Measurements from ENCODE around the gene MAP1S.

GRCh38 chr19:17762505-17763229 is 43.4 kb downstream of the MAP1S start:
- TF ChIP-seq CEBPB (IDR thresholded peaks at IDR 0.05; ENCODE audit: low read depth, low read length) (no peak), NANOG (IDR thresholded peaks at IDR 0.05; ENCODE audit: insufficient read depth, low read depth, low read length, poor library complexity, severe bottlenecking) (no peak), CBX5 (IDR thresholded peaks at IDR 0.05; ENCODE audit: low read depth, low read length) (no peak), E2F6 (IDR thresholded peaks at IDR 0.05) (no peak), NRF1 (IDR thresholded peaks at IDR 0.05; ENCODE audit: low read depth, low read length) (no peak), POLR2A (IDR thresholded peaks at IDR 0.05; ENCODE audit: control extremely low read depth in 1 of 2, low read depth in 2 of 2, low read length in 2 of 2) (no peak)
